Fibroblast of skin of back (primary cell): ENCODE results near the gene AKAP7. TPM values are rescaled to one million over a fixed set of nuclear protein-coding genes. Genes with fewer than 3 reads are reported as not detected.
"Not testable (repeated sequence)": the region's sequence is repeated elsewhere in the genome, so short reads cannot be mapped to it uniquely, and the experiment has no call there.

ENCODE experiments used
- DNase-seq: peaks from one replicate; pipeline ENCODE4 v3.0.0-alpha.2; 2013
- polyA plus RNA-seq, 2 experiments: library from polyadenylated mRNA; unstranded; fragments of 120-200 nt; gene quantifications; one replicate each; pipeline ENCODE4 v1.2.1, GENCODE V29; 2013; ENCODE audit not compliant: insufficient read length in 2 of 2

Gene AKAP7
- polyA plus RNA-seq (2013, experiment 1 of 2; ENCODE audit: insufficient read length) = 3.0 TPM
- polyA plus RNA-seq (2013, experiment 2 of 2; ENCODE audit: insufficient read length) = 2.3 TPM

GRCh38 chr6:131135244-131136020 lies at the start of gene AKAP7:
TSS of gene AKAP7 (plus strand) at chr6:131135467. CDS start at chr6:131135764, 297 bp downstream.
- peak; percentile 79 for DNase-seq

- DNase-seq = not testable (repeated sequence)
These were observed 44.9 kb upstream of the AKAP7 start for GRCh38 chr6:131090339-131090738.

- not testable (repeated sequence) for DNase-seq
These were observed 43.3 kb upstream of the AKAP7 start for GRCh38 chr6:131091944-131092343.

GRCh38 chr6:131093334-131093733 lies 41.9 kb upstream of the AKAP7 start:
- no peak for DNase-seq

- no peak for DNase-seq
These were observed 38.5 kb upstream of the AKAP7 start for GRCh38 chr6:131096786-131097185.

GRCh38 chr6:131101911-131102680 lies 33.2 kb upstream of the AKAP7 start:
- peak; percentile 33 for DNase-seq

GRCh38 chr6:131103296-131103695 lies 32.0 kb upstream of the AKAP7 start:
- peak; percentile 84 for DNase-seq

- DNase-seq = no peak
These were observed 31.4 kb upstream of the AKAP7 start for GRCh38 chr6:131103901-131104300.

- peak; percentile 80 for DNase-seq
These were observed 28.1 kb upstream of the AKAP7 start for GRCh38 chr6:131107151-131107550.

GRCh38 chr6:131112249-131112648 lies 23.0 kb upstream of the AKAP7 start:
- DNase-seq = no peak

GRCh38 chr6:131115651-131116050 lies 19.6 kb upstream of the AKAP7 start:
- no peak for DNase-seq

- DNase-seq = no peak
These were observed 18.9 kb upstream of the AKAP7 start for GRCh38 chr6:131116321-131116720.

- DNase-seq = peak; percentile 57
These were observed 18.4 kb upstream of the AKAP7 start for GRCh38 chr6:131116755-131117360.

GRCh38 chr6:131117878-131118277 lies 17.4 kb upstream of the AKAP7 start:
- no peak for DNase-seq

GRCh38 chr6:131122007-131122406 lies 13.3 kb upstream of the AKAP7 start:
- no peak for DNase-seq

- DNase-seq = no peak
These were observed 12.8 kb upstream of the AKAP7 start for GRCh38 chr6:131122516-131122915.

- no peak for DNase-seq
These were observed 10.8 kb upstream of the AKAP7 start for GRCh38 chr6:131124336-131125071.

GRCh38 chr6:131125431-131125830 lies 9.8 kb upstream of the AKAP7 start:
- DNase-seq = peak; percentile 72

- no peak for DNase-seq
These were observed 5.3 kb upstream of the AKAP7 start for GRCh38 chr6:131129689-131130553.

- DNase-seq = no peak
These were observed 4.7 kb upstream of the AKAP7 start for GRCh38 chr6:131130554-131130940.

- no peak for DNase-seq
These were observed 2.9 kb upstream of the AKAP7 start for GRCh38 chr6:131132360-131132759.
